PC-3 (cell line): ENCODE measurements around the gene ERVK3-1. TPM values are rescaled to one million over a fixed set of nuclear protein-coding genes. Genes with fewer than 3 reads are reported as not detected.

Experiments used
- ATAC-seq: fragments of 200-7000 bp; cut with Tn5 transposase; 2 replicates; pipeline ENCODE4 v1.9.1; 2020; ENCODE audit warnings: mild to moderate bottlenecking, moderate library complexity
- BruUV-seq: library from RNA; stranded (reverse); fragments of 400-500 nt; replicated peaks from 2 replicates; lab custom pipeline; 2021; lab: Mats Ljungman, UMichigan
- CTCF ChIA-PET: fragments of 300-600 bp; sonication (Branson Sonifier 250); formaldehyde crosslinking; loops from one replicate; lab custom pipeline; 2022; ENCODE audit warnings: antibody characterized with exemption; lab: Charles Lee
- POLR2A ChIA-PET: fragments of 300-600 bp; sonication (Branson Sonifier 250); formaldehyde crosslinking; loops from one replicate; lab custom pipeline; 2022; ENCODE audit warnings: antibody characterized with exemption; ENCODE audit not compliant: unreplicated experiment; lab: Charles Lee
- DNase-seq: peaks from one replicate; pipeline ENCODE4 v3.0.0-alpha.2; 2015
- H2AFZ ChIP-seq: fragments of 300-600 bp; sonication (generic); 2 replicates; pipeline ENCODE4 v1.6.0; 2016; ENCODE audit warnings: antibody characterized with exemption, low read length
- H3F3A ChIP-seq: fragments of 300-600 bp; sonication (generic); one replicate; pipeline ENCODE4 v1.6.0; 2017; ENCODE audit warnings: antibody characterized with exemption, low read length, control low read depth, mild to moderate bottlenecking; ENCODE audit not compliant: unreplicated experiment
- H3K27ac ChIP-seq: fragments of 300-600 bp; sonication (generic); 2 replicates; pipeline ENCODE4 v1.5.1; 2016; ENCODE audit warnings: mild to moderate bottlenecking, low read length
- H3K27me3 ChIP-seq: fragments of 300-600 bp; sonication (generic); 2 replicates; pipeline ENCODE4 v1.6.1; 2016; ENCODE audit warnings: low read length, mixed read lengths
- H3K36me3 ChIP-seq: fragments of 300-600 bp; sonication (generic); 2 replicates; pipeline ENCODE4 v1.6.1; 2016; ENCODE audit warnings: low read depth, mixed run types, low read length, mixed read lengths
- H3K4me1 ChIP-seq: fragments of 300-600 bp; sonication (generic); 2 replicates; pipeline ENCODE4 v1.5.1; 2016; ENCODE audit warnings: low read length; ENCODE audit not compliant: insufficient read depth
- H3K4me2 ChIP-seq: fragments of 300-600 bp; sonication (generic); 2 replicates; pipeline ENCODE4 v1.6.0; 2016; ENCODE audit warnings: low read length
- H3K4me3 ChIP-seq: fragments of 300-600 bp; sonication (generic); 2 replicates; pipeline ENCODE4 v1.5.1; 2016; ENCODE audit warnings: mild to moderate bottlenecking, low read length, mixed read lengths
- H3K79me2 ChIP-seq: fragments of 300-600 bp; sonication (generic); 2 replicates; pipeline ENCODE4 v1.6.1; 2017; ENCODE audit warnings: low read length, mixed read lengths
- H3K9ac ChIP-seq: fragments of 300-600 bp; sonication (generic); 2 replicates; pipeline ENCODE4 v1.6.0; 2016; ENCODE audit warnings: mild to moderate bottlenecking, low read length
- H3K9me2 ChIP-seq: fragments of 300-600 bp; sonication (generic); replicated peaks from 2 replicates; pipeline ENCODE4 v1.6.1; 2016; ENCODE audit warnings: mixed run types, low read length, mixed read lengths
- H3K9me3 ChIP-seq: fragments of 300-600 bp; sonication (generic); 2 replicates; pipeline ENCODE4 v1.6.1; 2016; ENCODE audit warnings: low read length, mixed read lengths
- H4K20me1 ChIP-seq: fragments of 300-600 bp; sonication (generic); 2 replicates; pipeline ENCODE4 v1.6.1; 2016; ENCODE audit warnings: low read length, mixed read lengths
- CTCF ChIP-seq: fragments of 300-600 bp; sonication (generic); conservative IDR thresholded peaks from 2 replicates; pipeline ENCODE4 v1.5.1; 2017; ENCODE audit warnings: antibody characterized with exemption, low read depth, mild to moderate bottlenecking, low read length
- EZH2 ChIP-seq: fragments of 300-600 bp; sonication (generic); IDR thresholded peaks from one replicate; pipeline ENCODE4 v1.6.1; 2017; ENCODE audit warnings: antibody characterized with exemption, mild to moderate bottlenecking, low read length; ENCODE audit not compliant: unreplicated experiment
- EZH2phosphoT487 ChIP-seq: fragments of 300-600 bp; sonication (generic); IDR thresholded peaks from 2 replicates; pipeline ENCODE4 v1.6.1; 2018; ENCODE audit warnings: mild to moderate bottlenecking, antibody characterized with exemption, low read length, borderline replicate concordance
- intact Hi-C: fragments of 100-400 bp; cut with micrococcal nuclease; formaldehyde crosslinking; loops from 2 replicates; pipeline ENCODE4 v1.9.0; 2023
- total RNA-seq: library from RNA; depleted of rRNA; stranded (reverse); fragments of >200 nt; gene quantifications from 2 replicates; pipeline ENCODE4 v1.2.3, GENCODE V29; 2014

Gene ERVK3-1
- total RNA-seq, 1 experiment from 2014 or later, result 104 TPM

GRCh38 chr19:58268344-58268743, 36.8 kb upstream of the ERVK3-1 start:
- H4K20me1 ChIP-seq, result no peaks in the 10 kb centered on the region
- no peaks in the 10 kb centered on the region for H3K4me1 ChIP-seq
- no peak overlapping the region for H3K4me3 ChIP-seq
- no peaks in the 10 kb centered on the region for H3K79me2 ChIP-seq
- POLR2A ChIA-PET, result no interaction called here
- H3K36me3 ChIP-seq, result peaks cover 62% of the 10 kb centered on the region
- no peak overlapping the region for H3K4me2 ChIP-seq
- TF ChIP-seq EZH2 (no peak), CTCF (no peak), EZH2phosphoT487 (no peak)
- no TSS peak for BruUV-seq
- no peaks in the 10 kb centered on the region for H3F3A ChIP-seq
- CTCF ChIA-PET, result no interaction called here
- no peak overlapping the region for H3K9ac ChIP-seq
- H3K27me3 ChIP-seq, result no peaks in the 10 kb centered on the region
- peaks cover 51% of the 10 kb centered on the region for H3K9me3 ChIP-seq
- no peak overlapping the region for H2AFZ ChIP-seq
- H3K9me2 ChIP-seq, result no peaks in the 10 kb centered on the region
- intact Hi-C loops, result no loop called here
- DNase-seq (no peak), ATAC-seq (no peak)
- no peak overlapping the region for H3K27ac ChIP-seq

- Histone ChIP-seq H3K9me2 (no peaks in the 10 kb centered on the region), H3K9me3 (peaks cover 17% of the 10 kb centered on the region), H3K9ac (no peak overlapping the region), H3K4me3 (peak overlapping the region; percentile 41; the same call in 1 of the 2 replicates), H3K36me3 (peaks cover 44% of the 10 kb centered on the region), H4K20me1 (no peaks in the 10 kb centered on the region), H3K27me3 (no peaks in the 10 kb centered on the region), H3K4me1 (peaks cover 18% of the 10 kb centered on the region), H3K4me2 (peak overlapping the region; percentile 73), H2AFZ (no peak overlapping the region), H3K27ac (peak overlapping the region; percentile 79), H3K79me2 (peaks cover 27% of the 10 kb centered on the region), H3F3A (peaks cover 14% of the 10 kb centered on the region)
- POLR2A ChIA-PET, result no interaction called here
- CTCF ChIA-PET, result interaction anchor here (0.5 kb wide), 1 partner anchor 90 kb away, joined by 8 read pairs; no protein-coding TSS in a partner anchor
- ATAC-seq (peak; percentile 25), DNase-seq (peak; percentile 83)
- TF ChIP-seq EZH2phosphoT487, result no peak
- TF ChIP-seq EZH2, result no peak
- TF ChIP-seq CTCF, result no peak
- BruUV-seq, result no TSS peak
- intact Hi-C loops, result no loop called here
These were observed 30.4 kb upstream of the ERVK3-1 start for GRCh38 chr19:58274771-58275201.

- H4K20me1 ChIP-seq, result no peaks in the 10 kb centered on the region
- no peaks in the 10 kb centered on the region for H3K9me2 ChIP-seq
- no peak overlapping the region for H2AFZ ChIP-seq
- H3K27ac ChIP-seq, result peak overlapping the region; percentile 79
- H3K27me3 ChIP-seq, result no peaks in the 10 kb centered on the region
- intact Hi-C loops, result no loop called here
- ChIA-PET POLR2A (interaction anchor here (0.6 kb wide), 1 partner anchor 84 kb away, joined by 4 read pairs; no protein-coding TSS in a partner anchor), CTCF (interaction anchor here (0.6 kb wide), 3 partner anchors 44 to 120 kb away, joined by 5 to 11 read pairs (median 5); no protein-coding TSS in a partner anchor)
- DNase-seq (no peak), ATAC-seq (no peak)
- H3F3A ChIP-seq, result peaks cover 14% of the 10 kb centered on the region
- H3K36me3 ChIP-seq, result peaks cover 47% of the 10 kb centered on the region
- TF ChIP-seq EZH2phosphoT487 (no peak), EZH2 (no peak), CTCF (no peak)
- H3K79me2 ChIP-seq, result peaks cover 34% of the 10 kb centered on the region
- no TSS peak for BruUV-seq
- H3K9ac ChIP-seq, result peak overlapping the region; percentile 16
- H3K4me2 ChIP-seq, result peak overlapping the region; percentile 73
- H3K4me3 ChIP-seq, result peak overlapping the region; percentile 41
- H3K9me3 ChIP-seq, result peaks cover 12% of the 10 kb centered on the region
- peaks cover 24% of the 10 kb centered on the region for H3K4me1 ChIP-seq
These were observed 29.6 kb upstream of the ERVK3-1 start for GRCh38 chr19:58275564-58275963.
